Activated naive CD4-positive, alpha-beta T cell treated with anti-CD3 and anti-CD28 coated beads, Interleukin-2, amount 50 U/mL, for 24 hours (primary cell): ENCODE results near the gene TSPAN14.
A peak's percentile ranks its signal among the peaks of the same experiment; 100 is the strongest.

ENCODE experiments used
- H3K27ac Mint-ChIP-seq: one replicate; pipeline ENCODE4 v1.8.0; 2021; ENCODE audit warnings: mild to moderate bottlenecking, mixed read lengths
- H3K27me3 Mint-ChIP-seq: one replicate; pipeline ENCODE4 v1.8.0; 2021; ENCODE audit warnings: mixed read lengths
- H3K36me3 Mint-ChIP-seq: one replicate; pipeline ENCODE4 v1.8.0; 2021; ENCODE audit warnings: mixed read lengths
- H3K4me1 Mint-ChIP-seq: one replicate; pipeline ENCODE4 v1.8.0; 2021; ENCODE audit warnings: mixed read lengths
- H3K4me3 Mint-ChIP-seq: one replicate; pipeline ENCODE4 v1.8.0; 2021; ENCODE audit warnings: mild to moderate bottlenecking, mixed read lengths
- H3K9me3 Mint-ChIP-seq: one replicate; pipeline ENCODE4 v1.8.0; 2021; ENCODE audit warnings: mixed read lengths

The TSPAN14 gene

DNA sequence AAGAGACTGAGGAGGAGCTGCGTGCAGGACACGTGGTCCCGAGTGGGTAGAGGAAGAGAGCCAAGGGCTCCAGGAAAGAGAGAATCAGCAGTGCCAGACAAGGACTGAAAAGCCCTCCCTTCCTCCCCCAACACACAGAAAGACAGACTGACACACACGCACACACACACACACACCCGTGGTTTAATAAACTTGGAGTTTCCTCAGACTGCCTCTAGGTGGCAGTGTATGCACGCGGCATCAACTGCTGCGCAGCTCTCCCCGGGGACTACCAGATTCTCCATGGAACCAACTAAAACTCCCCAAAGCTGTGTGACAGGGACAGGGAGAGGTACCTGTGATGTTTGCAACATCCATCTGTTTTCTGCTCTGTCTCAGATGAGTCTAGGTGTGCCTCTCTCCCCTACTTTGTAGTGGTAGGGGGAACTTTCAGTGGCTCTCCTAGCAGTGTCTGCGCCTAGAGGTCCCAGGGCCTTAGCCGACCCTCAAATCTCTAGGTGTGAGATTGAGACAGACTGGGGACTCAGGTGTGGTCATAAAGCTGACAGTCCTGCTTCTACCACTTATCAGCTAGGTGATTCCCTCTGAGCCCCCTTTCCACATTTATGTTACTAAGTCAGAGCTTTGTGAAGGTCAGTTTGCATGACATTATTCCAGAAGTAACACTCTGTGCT lies 9.3 kb upstream of the TSPAN14 start:
- Mint-ChIP-seq H3K27me3 (no peaks in the 10 kb centered on the region), H3K9me3 (no peaks in the 10 kb centered on the region), H3K4me1 (peaks cover 51% of the 10 kb centered on the region), H3K36me3 (no peaks in the 10 kb centered on the region), H3K4me3 (no peak overlapping the region), H3K27ac (peak overlapping the region; percentile 71)

- Mint-ChIP-seq H3K27ac (peak overlapping the region; percentile 52), H3K4me1 (peaks cover 51% of the 10 kb centered on the region), H3K36me3 (no peaks in the 10 kb centered on the region), H3K9me3 (no peaks in the 10 kb centered on the region), H3K27me3 (no peaks in the 10 kb centered on the region), H3K4me3 (no peak overlapping the region)
Measured at GRCh38 chr10:80447436-80448190, 6.5 kb upstream of the TSPAN14 start.

GRCh38 chr10:80448209-80448942 lies 5.7 kb upstream of the TSPAN14 start:
- no peak overlapping the region for H3K4me3 Mint-ChIP-seq
- H3K27ac Mint-ChIP-seq = peak overlapping the region; percentile 52
- H3K9me3 Mint-ChIP-seq = no peaks in the 10 kb centered on the region
- H3K36me3 Mint-ChIP-seq = no peaks in the 10 kb centered on the region
- peaks cover 53% of the 10 kb centered on the region for H3K4me1 Mint-ChIP-seq
- no peaks in the 10 kb centered on the region for H3K27me3 Mint-ChIP-seq

- Mint-ChIP-seq H3K36me3 (no peaks in the 10 kb centered on the region), H3K9me3 (no peaks in the 10 kb centered on the region), H3K4me3 (no peak overlapping the region), H3K27me3 (no peaks in the 10 kb centered on the region), H3K27ac (no peak overlapping the region), H3K4me1 (peaks cover 45% of the 10 kb centered on the region)
Measured at GRCh38 chr10:80449520-80449919, 4.6 kb upstream of the TSPAN14 start.

DNA sequence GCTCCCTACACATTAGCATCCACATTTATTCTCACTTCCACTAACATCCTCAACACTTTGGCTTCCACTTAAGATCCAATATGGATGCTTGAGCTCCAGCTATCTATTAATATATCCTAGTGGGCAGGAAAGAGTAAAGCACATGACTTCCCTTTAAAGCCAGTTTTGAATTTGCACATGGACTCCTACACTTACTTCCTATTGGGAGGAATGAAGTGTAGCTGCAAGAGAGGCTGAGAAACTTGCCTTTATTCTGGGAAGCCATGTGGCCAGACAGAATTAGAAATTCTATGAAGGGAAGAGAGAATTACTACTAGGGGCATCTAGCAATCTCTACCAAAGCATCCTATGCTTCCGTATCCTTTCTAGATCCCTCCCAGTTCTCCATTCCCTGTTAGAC lies 3.0 kb upstream of the TSPAN14 start:
- Mint-ChIP-seq H3K36me3 (no peaks in the 10 kb centered on the region), H3K4me1 (peaks cover 36% of the 10 kb centered on the region), H3K27ac (no peak overlapping the region), H3K9me3 (no peaks in the 10 kb centered on the region), H3K27me3 (no peaks in the 10 kb centered on the region), H3K4me3 (no peak overlapping the region)

- Mint-ChIP-seq H3K27ac (no peak overlapping the region), H3K4me3 (no peak overlapping the region), H3K4me1 (peaks cover 34% of the 10 kb centered on the region), H3K27me3 (no peaks in the 10 kb centered on the region), H3K9me3 (no peaks in the 10 kb centered on the region), H3K36me3 (no peaks in the 10 kb centered on the region)
Measured at GRCh38 chr10:80452069-80452468, 2.0 kb upstream of the TSPAN14 start.

DNA sequence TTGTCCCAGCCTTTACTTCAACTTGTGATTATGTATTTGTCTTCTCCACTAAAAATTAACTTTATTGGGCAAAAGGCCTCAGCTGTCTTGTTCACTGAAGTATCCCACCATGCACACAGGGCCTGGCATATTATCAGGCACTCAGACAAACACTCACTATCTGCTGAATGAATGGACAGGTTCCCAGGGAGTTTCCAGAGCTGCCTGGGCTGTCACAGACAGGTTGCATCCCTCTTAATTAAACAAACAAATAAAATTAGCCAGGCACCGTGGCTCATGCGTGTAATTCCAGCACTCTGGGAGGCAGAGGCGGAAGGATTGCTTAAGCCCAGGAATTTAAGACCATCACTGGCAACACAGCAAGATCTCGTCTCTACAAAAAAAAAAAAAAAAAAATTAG lies 1.5 kb upstream of the TSPAN14 start:
- H3K4me3 Mint-ChIP-seq = no peak overlapping the region
- H3K27ac Mint-ChIP-seq = no peak overlapping the region
- H3K9me3 Mint-ChIP-seq = no peaks in the 10 kb centered on the region

DNA sequence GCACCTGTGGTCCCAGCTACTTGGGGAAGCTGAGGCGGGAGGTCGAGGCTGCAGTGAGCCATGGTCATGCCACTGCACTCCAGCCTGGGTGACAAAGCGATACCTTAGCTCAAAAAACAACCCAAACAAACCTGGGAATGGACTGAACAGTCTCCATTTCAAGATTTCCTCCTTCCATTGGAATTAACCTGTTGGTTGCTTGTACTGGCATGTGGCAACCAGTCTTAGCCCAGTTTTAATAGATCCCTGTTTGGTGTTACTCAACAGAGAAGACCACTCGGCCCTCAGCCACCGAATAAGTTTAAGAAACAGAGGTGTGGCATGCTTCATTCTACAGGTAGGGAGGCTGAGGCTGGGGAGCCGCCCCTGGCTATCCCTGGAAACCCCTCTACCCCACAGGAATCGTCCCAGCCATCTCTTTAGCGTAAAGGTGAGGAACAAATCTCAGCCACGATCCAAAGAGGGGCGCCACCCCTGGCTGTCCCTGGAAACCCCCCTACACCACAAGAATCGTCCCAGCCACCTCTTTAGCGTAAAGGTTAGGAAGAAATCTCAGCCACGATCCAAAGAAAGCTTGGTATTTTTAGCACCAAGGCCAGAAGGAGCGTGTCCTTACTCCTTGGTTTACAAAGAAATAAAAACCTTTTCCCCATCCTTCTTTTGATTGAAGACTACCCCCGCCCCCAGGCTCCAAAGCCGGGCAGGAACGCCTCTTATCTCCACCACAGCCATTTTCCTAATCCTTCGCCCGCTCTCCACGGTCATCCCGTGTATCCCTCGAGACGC lies 861 bp upstream of the TSPAN14 start:
- Mint-ChIP-seq H3K9me3 (no peaks in the 10 kb centered on the region), H3K36me3 (no peaks in the 10 kb centered on the region), H3K27me3 (no peaks in the 10 kb centered on the region)

More for the DNA sequence above, 1.5 kb upstream of the TSPAN14 start:
- Mint-ChIP-seq H3K27me3 (no peaks in the 10 kb centered on the region), H3K36me3 (no peaks in the 10 kb centered on the region), H3K4me1 (peaks cover 34% of the 10 kb centered on the region)

GRCh38 chr10:80454513-80455460 lies 677 bp downstream of the TSPAN14 start:
- Mint-ChIP-seq H3K27me3 (no peaks in the 10 kb centered on the region), H3K27ac (peak overlapping the region; percentile 94), H3K4me3 (peak overlapping the region; percentile 97), H3K36me3 (no peaks in the 10 kb centered on the region), H3K9me3 (no peaks in the 10 kb centered on the region), H3K4me1 (peaks cover 48% of the 10 kb centered on the region)

More for the DNA sequence above, 861 bp upstream of the TSPAN14 start:
- Mint-ChIP-seq H3K4me1 (peaks cover 36% of the 10 kb centered on the region), H3K27ac (peak overlapping the region; percentile 83), H3K4me3 (peak overlapping the region; percentile 80)

- Mint-ChIP-seq H3K9me3 (no peaks in the 10 kb centered on the region), H3K36me3 (no peaks in the 10 kb centered on the region), H3K27me3 (no peaks in the 10 kb centered on the region), H3K4me3 (peak overlapping the region; percentile 97), H3K4me1 (peaks cover 57% of the 10 kb centered on the region), H3K27ac (peak overlapping the region; percentile 94)
Measured at GRCh38 chr10:80455461-80456349, 1.6 kb downstream of the TSPAN14 start.

DNA sequence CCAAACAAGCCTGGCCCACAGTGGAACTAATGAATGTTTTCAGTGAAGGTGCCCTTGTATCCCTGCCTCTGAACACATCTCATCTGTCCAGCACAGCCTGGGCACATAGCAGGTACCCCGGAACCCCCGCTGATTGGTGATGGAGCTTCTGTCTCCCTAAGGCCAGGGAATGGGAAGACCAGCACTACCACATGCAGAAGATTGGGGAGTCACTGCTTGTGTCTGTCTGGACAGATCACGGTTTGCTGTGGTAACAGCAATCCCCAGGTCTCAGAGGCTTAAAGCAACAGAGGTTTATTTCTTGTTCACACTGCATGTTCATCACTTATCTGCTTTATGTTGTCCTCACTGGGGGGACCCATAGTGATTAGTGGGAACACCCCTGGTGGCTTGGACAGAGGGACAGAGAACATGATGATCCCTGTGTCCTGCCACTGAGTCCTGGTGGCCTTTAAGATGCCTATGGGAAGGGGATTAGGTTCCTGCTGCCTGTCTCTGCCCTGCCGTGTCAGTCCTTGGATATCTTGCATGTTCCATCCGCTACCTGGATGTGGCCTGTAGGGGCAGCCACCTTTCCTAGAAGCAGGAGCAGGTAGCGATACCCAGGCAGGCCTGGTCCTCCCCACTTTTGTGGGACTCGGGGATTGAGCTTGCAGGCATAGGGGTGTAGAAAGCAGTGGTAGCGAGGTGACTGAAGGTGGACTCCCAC lies 3.6 kb downstream of the TSPAN14 start:
- Mint-ChIP-seq H3K27ac (peak overlapping the region; percentile 98), H3K36me3 (no peaks in the 10 kb centered on the region), H3K4me1 (peaks cover 77% of the 10 kb centered on the region), H3K9me3 (no peaks in the 10 kb centered on the region), H3K27me3 (no peaks in the 10 kb centered on the region), H3K4me3 (peak overlapping the region; percentile 97)

DNA sequence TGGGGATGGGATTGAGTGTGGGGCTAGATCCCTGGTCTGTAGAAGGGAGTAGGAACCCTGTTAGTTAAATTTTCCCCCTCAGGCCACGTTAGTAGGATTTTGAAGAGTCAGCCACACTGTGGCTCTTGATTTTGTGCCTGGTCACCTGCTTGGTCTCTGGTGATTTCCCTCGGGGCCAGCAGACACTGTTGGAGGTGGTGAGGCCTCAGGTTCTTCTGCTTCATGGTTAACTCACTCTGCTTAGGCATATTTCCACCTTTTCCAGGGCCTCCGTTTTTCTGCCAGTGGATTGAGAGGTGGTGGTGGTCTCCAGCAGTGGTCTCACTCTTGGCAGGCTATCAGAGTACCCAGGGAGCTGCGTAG lies 4.1 kb downstream of the TSPAN14 start:
- Mint-ChIP-seq H3K36me3 (peaks cover under 1% of the 10 kb centered on the region), H3K4me1 (peaks cover 81% of the 10 kb centered on the region), H3K27ac (peak overlapping the region; percentile 98), H3K9me3 (no peaks in the 10 kb centered on the region), H3K27me3 (no peaks in the 10 kb centered on the region), H3K4me3 (peak overlapping the region; percentile 97)

GRCh38 chr10:80458638-80459037 lies 4.5 kb downstream of the TSPAN14 start:
- H3K4me1 Mint-ChIP-seq = peaks cover 81% of the 10 kb centered on the region
- H3K36me3 Mint-ChIP-seq = peaks cover 2% of the 10 kb centered on the region
- peak overlapping the region; percentile 97 for H3K4me3 Mint-ChIP-seq
- peak overlapping the region; percentile 98 for H3K27ac Mint-ChIP-seq
- H3K9me3 Mint-ChIP-seq = no peaks in the 10 kb centered on the region
- no peaks in the 10 kb centered on the region for H3K27me3 Mint-ChIP-seq
